ENCODE data around the gene CHST8.

Gene CHST8

GRCh38 chr19:33673996-33674625 is 52.4 kb downstream of the CHST8 start:
- DNase-seq (ENCODE audit: low spot score): no peak

GRCh38 chr19:33674626-33675367 is 53.0 kb downstream of the CHST8 start:
- DNase-seq (ENCODE audit: low spot score): no peak

- no peak for DNase-seq (ENCODE audit: low spot score)
These were observed 53.9 kb downstream of the CHST8 start for GRCh38 chr19:33675501-33676124.

DNA sequence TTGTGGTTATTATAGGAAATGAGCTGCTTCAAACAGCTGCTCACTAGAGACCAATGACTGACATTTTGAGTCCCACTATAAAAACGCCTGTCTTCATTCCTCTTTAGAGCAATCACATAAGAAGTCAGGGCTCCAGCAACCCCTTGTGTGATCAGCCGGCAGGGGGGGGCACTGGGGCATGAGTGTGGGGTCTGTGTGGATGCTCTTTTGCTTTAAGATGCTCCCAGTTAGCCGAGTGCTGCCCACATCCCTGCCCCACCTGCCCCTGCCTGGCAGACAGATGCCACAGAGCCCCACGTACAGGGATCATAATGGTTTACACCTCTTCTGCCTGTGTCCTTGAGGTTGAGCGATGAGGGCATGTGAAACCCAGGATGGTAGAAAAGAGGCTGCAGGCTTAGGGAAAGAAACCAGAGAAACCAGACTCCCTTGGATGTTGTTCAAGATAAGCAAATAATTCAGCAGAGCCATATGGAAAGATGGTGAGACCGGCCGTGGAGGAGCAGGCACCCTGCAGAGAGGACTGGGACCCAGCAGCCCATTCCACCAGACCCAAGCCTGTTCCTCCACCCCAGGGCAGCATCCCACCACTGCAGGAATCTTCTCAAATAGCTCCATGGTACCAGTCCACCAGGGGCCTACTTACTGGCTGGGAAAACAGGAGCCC is 55.4 kb downstream of the CHST8 start:
- DNase-seq (ENCODE audit: low spot score): peak; percentile 4

- DNase-seq (ENCODE audit: low spot score): no peak
These were observed 56.1 kb downstream of the CHST8 start for GRCh38 chr19:33677745-33678426.

DNA sequence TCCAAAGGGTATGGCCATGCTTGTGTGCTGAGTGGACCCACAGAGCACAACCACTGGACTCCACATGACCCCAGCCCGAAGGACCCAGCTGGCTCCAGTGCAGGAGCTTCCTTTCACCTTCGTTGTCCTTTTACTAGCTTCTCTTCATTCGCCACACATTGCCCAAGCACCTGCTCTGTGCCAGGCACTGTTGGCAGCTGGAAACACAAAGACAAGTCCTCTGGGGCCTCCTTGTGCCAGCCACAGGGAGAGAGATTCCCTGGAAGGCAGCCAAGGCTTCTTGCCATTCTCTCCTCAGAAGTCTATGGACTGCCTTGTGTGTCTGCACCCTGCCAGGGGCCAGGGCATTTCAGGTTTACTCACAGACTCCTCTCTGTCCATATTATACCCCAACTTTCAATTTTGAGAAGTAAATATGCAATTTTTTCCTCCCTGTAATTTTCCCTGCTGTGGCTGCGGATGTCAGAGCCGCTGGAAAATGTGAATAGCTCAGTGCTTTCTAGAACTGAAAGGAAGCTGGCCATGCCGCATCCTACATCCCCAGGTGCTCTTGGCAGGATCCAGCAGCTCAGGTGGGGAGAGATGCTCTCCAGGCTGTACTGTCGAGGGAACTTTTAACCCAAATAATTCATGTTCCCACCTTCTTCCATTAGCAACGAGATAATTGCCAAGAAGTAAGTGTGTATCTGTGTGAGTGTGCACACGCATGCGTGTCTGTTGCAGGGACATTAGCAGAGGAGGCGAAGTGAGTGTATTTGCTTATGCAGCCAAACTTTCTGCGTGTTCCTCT is 57.2 kb downstream of the CHST8 start:
- no peak for DNase-seq (ENCODE audit: low spot score)

DNA sequence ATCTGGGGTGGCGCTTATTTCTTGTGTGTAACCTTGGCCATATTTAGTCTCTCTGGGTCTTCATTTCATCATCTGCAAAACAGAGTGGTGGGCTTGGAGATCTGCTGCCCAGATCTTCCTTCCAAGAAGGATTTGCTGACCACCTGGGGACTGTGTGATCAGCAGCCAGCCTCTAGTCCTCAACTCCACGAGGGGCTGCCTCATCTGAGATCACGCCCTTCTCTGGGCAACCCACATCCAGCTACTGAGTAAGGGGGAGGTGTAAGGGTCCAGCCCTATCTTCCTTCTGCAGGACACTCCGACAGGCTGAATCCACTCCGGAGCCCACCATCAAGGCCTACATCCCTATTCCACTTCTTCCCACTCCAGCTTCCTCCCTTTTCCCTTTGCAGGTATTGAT is 57.9 kb downstream of the CHST8 start:
- DNase-seq (ENCODE audit: low spot score): no peak

- no peak for DNase-seq (ENCODE audit: low spot score)
These were observed 59.4 kb downstream of the CHST8 start for GRCh38 chr19:33681081-33681680.

GRCh38 chr19:33683881-33684537 is 62.3 kb downstream of the CHST8 start:
- no peak for DNase-seq (ENCODE audit: low spot score)

- no peak for DNase-seq (ENCODE audit: low spot score)
These were observed 62.9 kb downstream of the CHST8 start for GRCh38 chr19:33684538-33685232.

DNA sequence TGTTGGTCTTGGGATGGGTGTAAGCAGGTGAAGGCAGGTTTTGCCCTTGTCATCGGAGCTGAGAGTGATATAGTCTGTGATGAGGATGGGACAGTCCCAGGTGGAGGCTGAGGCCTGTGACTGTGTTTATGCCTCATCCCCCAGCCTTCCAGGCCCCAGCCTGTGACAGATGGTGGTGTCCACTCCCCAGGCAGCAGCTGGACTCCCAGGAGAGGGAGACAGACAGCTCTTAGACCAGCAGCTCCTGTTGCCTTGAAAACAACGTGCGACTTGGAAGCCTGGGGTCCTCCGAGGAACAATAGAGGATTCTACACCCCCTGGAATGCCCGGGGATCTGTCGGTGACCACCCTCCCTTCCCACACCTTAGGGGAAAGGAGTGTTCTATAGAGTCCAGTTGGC is 63.8 kb downstream of the CHST8 start:
- DNase-seq (ENCODE audit: low spot score): no peak

DNA sequence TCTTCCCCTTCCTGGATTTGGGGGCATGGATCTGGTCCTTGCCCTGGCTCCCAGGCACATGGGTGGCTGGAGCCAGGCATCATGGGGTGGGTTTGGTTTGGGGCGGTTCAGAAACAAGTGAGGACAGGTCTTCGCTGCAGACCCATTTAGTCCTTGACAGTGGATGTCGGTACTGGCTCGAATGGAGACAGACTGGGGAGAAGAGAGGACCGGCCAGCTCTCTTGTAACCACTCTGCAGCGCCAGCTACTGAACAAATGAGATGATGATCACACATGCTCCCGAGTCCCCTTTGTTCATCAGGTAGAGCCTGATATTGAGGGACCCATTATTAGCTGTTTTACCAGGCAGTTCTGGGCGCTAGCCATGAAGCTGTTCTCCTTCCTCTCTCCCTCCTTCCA is 64.5 kb downstream of the CHST8 start:
- no peak for DNase-seq (ENCODE audit: low spot score)

- DNase-seq (ENCODE audit: low spot score): no peak
These were observed 65.1 kb downstream of the CHST8 start for GRCh38 chr19:33686687-33687480.

- DNase-seq (ENCODE audit: low spot score): no peak
These were observed 65.9 kb downstream of the CHST8 start for GRCh38 chr19:33687481-33688170.

GRCh38 chr19:33688171-33688992 is 66.6 kb downstream of the CHST8 start:
- no peak for DNase-seq (ENCODE audit: low spot score)

DNA sequence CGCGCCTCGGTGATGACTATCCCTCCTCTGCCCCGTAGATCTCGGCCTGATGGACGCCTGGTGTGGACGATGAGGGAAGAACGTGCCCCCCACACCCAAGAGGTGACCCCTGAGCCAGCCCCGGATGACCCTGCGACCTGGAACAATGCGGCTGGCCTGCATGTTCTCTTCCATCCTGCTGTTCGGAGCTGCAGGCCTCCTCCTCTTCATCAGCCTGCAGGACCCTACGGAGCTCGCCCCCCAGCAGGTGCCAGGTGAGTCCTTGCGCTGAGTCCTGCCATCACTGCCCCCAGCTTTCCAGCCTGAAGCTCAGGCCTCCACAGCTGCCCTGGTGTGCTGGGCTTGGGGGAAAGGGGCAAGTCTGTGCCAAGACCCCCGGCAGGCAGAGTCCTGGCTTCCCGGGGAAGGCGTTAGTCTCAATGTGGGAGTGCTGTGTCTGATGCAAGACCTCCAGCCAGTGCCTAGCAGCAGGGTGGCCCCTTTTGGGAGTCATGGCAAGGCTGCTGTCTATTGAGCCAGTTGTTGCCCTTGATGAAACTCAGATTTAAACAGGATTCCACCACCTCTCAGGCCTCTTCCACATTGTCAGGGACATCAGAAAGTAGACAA is 67.5 kb downstream of the CHST8 start:
- no peak for DNase-seq (ENCODE audit: low spot score)

- no peak for DNase-seq (ENCODE audit: low spot score)
These were observed 68.1 kb downstream of the CHST8 start for GRCh38 chr19:33689868-33690267.

Data from NAMALWA (cell line).